ENCODE data around the gene CUL7. TPM values are rescaled to one million over a fixed set of nuclear protein-coding genes. Genes with fewer than 3 reads are reported as not detected.

The CUL7 gene
- total and polyA plus RNA-seq, 10 of the 15 experiments (the other 5 are each of a cell fraction or from before 2014, with no cell fraction given), result 0.66 to 18.4 (median 10.9) TPM

- in situ Hi-C loops (cut with MboI), result no loop called here
- no peak for FAIRE-seq
- peak overlapping the region; percentile 20; the same call in 1 of the 2 replicates for H3K27ac ChIP-seq (ENCODE audit: control insufficient read depth, insufficient read depth)
- no peak for TF ChIP-seq ATF3 (IDR thresholded peaks at IDR 0.05; ENCODE audit: borderline replicate concordance, extremely low read depth, low read depth, low read length)
- peak in 1 of 2 experiments; percentile 55; a peak in 1 of 4 replicates for TF ChIP-seq IKZF2 (IDR thresholded peaks at IDR 0.05)
- no peak for TF ChIP-seq CREB1 (IDR thresholded peaks at IDR 0.05; ENCODE audit: low read depth)
- ChIA-PET RAD21 (ENCODE audit: unreplicated experiment) (interaction anchor here (0.5 to 1.9 kb wide), 15 partner anchors 10 to 451 kb away, joined by 3 to 9 read pairs (median 4); partner anchors contain the start of genes CNPY3, CUL7, KLC4 and MRPL2), SMC1A (ENCODE audit: uncharacterized antibody, unreplicated experiment) (interaction anchor here (0.6 to 2.8 kb wide), 12 partner anchors 10 to 563 kb away, joined by 3 to 13 read pairs (median 4); partner anchors contain the start of genes CNPY3, CUL7, KLC4 and MRPL2), CTCF (interaction anchor here (0.7 to 2.5 kb wide), 7 partner anchors 9 to 129 kb away, joined by 3 to 10 read pairs (median 4); partner anchors contain the start of gene PEX6), POLR2A (interaction anchor here (0.6 to 3.3 kb wide), 17 partner anchors 8 to 450 kb away, joined by 3 to 22 read pairs (median 7); partner anchors contain the start of genes CNPY3, CUL7, KLC4 and MRPL2)
- H3K4me3 ChIP-seq, result peak overlapping the region; percentile 83
- peak overlapping the region; percentile 28; the same call in 1 of the 2 replicates for H2AFZ ChIP-seq (ENCODE audit: control insufficient read depth, low read depth, low read length)
- WGBS (ENCODE audit: insufficient coverage, insufficient replicate concordance, low lambda C conversion rate, missing lambda C conversion rate), result 5% methylated on average over 7 of the region's 7 CpGs
- peaks cover 7% of the 10 kb centered on the region for H3K4me1 ChIP-seq (ENCODE audit: control insufficient read depth, insufficient read depth, low read length)
- BruUV-seq (replicated peaks), result TSS peak; percentile 78
- DNase-seq (ENCODE audit: low read depth, low spot score), result no peak
- H4K20me1 ChIP-seq (ENCODE audit: control insufficient read depth, insufficient read depth), result no peaks in the 10 kb centered on the region
- no peaks in the 10 kb centered on the region for H3K27me3 ChIP-seq (replicated peaks in 1 of 2; ENCODE audit: control insufficient read depth in 2 of 2, insufficient read depth in 2 of 2, low read length in 1 of 2)
- H3K9me3 ChIP-seq (replicated peaks; ENCODE audit: control insufficient read depth, insufficient read depth, low read length), result no peaks in the 10 kb centered on the region
- intact Hi-C loops (cut with micrococcal nuclease; ENCODE audit: unreplicated experiment), result loop anchor here (1.0 kb wide), 1 partner anchor 157 kb away; the partner anchor contains the start of gene SRF
- H3K9ac ChIP-seq (ENCODE audit: control insufficient read depth, insufficient read depth, low read length), result peak overlapping the region; percentile 63
- peak overlapping the region; percentile 80 for H3K4me2 ChIP-seq (ENCODE audit: control insufficient read depth, insufficient read depth)
- ATAC-seq, result no peak
- peaks cover 10 to 15% of the 10 kb centered on the region in 2 experiments; a peak in 3 of 4 replicates for H3K36me3 ChIP-seq (ENCODE audit: control insufficient read depth in 2 of 2, insufficient read depth in 2 of 2, low read length in 1 of 2)
- H3K79me2 ChIP-seq (ENCODE audit: control insufficient read depth, insufficient read depth, low read length), result peaks cover 23% of the 10 kb centered on the region
Observed at GRCh38 chr6:43014434-43014909, 39.2 kb downstream of the CUL7 start.

Measured in GM12878 (cell line).